Body of pancreas (tissue), 4 donors: ENCODE data around the gene NOS1.

Experiments
- POLR2A ChIP-seq, 3 donors: fragments of 450-650 bp; IDR thresholded peaks; one replicate each; pipeline ENCODE4 v1.6.1; 2016; ENCODE audit warnings: antibody characterized with exemption in 3 of 3, mild to moderate bottlenecking in 2 of 3
- TF ChIP-seq, protein P1 (sequence below), 7 experiments: fragments of 450-650 bp in 4 of 7; fragments of 200-600 bp in 3 of 7; sonication (generic) in 3 of 7; IDR thresholded peaks; one replicate each; pipeline ENCODE4 v1.5.1; 2016 to 2019; ENCODE audit warnings: antibody characterized with exemption in 7 of 7

DNA sequence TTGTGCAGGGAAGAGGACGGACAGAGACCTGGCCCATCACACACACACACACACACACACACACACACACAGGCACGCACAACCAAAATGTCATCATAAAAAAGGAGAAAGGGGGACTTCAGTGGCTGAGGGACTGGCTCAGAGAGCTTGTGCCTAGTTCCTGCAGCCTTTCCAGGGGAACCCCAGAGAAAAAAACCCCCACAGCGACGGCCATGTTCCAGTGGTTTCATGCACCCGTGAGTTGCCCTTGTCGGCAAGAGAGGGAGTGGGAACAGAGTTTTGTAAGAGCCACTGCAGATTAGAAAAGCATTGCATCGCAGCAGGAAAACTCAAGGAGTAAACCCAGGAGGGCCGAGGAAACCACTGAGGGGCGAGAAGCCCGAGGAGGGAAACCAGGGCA is 146.6 kb downstream of the NOS1 start:
- TF ChIP-seq POLR2A (IDR thresholded peaks at IDR 0.05), result no peak
- TF ChIP-seq, protein P1, sequence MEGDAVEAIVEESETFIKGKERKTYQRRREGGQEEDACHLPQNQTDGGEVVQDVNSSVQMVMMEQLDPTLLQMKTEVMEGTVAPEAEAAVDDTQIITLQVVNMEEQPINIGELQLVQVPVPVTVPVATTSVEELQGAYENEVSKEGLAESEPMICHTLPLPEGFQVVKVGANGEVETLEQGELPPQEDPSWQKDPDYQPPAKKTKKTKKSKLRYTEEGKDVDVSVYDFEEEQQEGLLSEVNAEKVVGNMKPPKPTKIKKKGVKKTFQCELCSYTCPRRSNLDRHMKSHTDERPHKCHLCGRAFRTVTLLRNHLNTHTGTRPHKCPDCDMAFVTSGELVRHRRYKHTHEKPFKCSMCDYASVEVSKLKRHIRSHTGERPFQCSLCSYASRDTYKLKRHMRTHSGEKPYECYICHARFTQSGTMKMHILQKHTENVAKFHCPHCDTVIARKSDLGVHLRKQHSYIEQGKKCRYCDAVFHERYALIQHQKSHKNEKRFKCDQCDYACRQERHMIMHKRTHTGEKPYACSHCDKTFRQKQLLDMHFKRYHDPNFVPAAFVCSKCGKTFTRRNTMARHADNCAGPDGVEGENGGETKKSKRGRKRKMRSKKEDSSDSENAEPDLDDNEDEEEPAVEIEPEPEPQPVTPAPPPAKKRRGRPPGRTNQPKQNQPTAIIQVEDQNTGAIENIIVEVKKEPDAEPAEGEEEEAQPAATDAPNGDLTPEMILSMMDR (IDR thresholded peaks at IDR 0.05), result no peak
